ENCODE measurements around the gene GHDC. TPM values are rescaled to one million over a fixed set of nuclear protein-coding genes. Genes with fewer than 3 reads are reported as not detected.

Gene GHDC
- total RNA-seq, 1 experiment from 2014 or later: 3.7 TPM

DNA sequence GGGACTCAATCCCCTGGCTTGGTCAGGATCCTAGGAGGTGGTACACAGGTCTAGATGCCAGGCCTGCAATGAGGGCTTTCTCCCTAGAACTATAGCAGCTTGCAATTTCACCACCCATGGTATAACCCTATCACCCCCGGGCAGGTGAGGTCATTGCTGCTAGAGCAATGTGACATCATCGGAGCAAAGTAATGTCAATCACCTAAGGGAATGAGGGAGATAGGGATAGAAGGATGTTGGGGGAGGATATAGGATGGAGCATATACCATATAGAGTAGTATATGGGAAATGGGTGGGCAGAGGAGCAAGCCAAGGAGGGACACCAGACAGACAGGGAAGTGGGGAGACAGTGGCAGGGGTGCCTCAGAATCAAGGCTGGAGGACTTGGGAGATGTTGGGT lies 16.6 kb downstream of the GHDC start:
- intact Hi-C loops (cut with micrococcal nuclease; ENCODE audit: unreplicated experiment): no loop called here
- TF ChIP-seq EZH2 (IDR thresholded peaks at IDR 0.05; ENCODE audit: borderline replicate concordance, low read depth, low read length, poor library complexity, severe bottlenecking): no peak
- TF ChIP-seq, protein P1, sequence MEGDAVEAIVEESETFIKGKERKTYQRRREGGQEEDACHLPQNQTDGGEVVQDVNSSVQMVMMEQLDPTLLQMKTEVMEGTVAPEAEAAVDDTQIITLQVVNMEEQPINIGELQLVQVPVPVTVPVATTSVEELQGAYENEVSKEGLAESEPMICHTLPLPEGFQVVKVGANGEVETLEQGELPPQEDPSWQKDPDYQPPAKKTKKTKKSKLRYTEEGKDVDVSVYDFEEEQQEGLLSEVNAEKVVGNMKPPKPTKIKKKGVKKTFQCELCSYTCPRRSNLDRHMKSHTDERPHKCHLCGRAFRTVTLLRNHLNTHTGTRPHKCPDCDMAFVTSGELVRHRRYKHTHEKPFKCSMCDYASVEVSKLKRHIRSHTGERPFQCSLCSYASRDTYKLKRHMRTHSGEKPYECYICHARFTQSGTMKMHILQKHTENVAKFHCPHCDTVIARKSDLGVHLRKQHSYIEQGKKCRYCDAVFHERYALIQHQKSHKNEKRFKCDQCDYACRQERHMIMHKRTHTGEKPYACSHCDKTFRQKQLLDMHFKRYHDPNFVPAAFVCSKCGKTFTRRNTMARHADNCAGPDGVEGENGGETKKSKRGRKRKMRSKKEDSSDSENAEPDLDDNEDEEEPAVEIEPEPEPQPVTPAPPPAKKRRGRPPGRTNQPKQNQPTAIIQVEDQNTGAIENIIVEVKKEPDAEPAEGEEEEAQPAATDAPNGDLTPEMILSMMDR (conservative IDR thresholded peaks at IDR 0.05; ENCODE audit: low read depth, low read length): no peak
- Histone ChIP-seq H3K36me3 (ENCODE audit: insufficient read depth, low read length, poor library complexity, severe bottlenecking) (no peaks in the 10 kb centered on the region), H3K27me3 (replicated peaks; ENCODE audit: insufficient read depth, low read depth, low read length, poor library complexity) (no peaks in the 10 kb centered on the region), H3K27ac (ENCODE audit: low read depth, low read length, poor library complexity, severe bottlenecking) (no peak overlapping the region), H3K4me3 (ENCODE audit: low read depth, low read length, poor library complexity, severe bottlenecking) (no peak overlapping the region), H3K9me3 (ENCODE audit: low read depth, low read length, poor library complexity, severe bottlenecking) (no peaks in the 10 kb centered on the region), H3K4me1 (ENCODE audit: insufficient read depth, low read length, poor library complexity, severe bottlenecking) (no peaks in the 10 kb centered on the region)
- no peak for DNase-seq (ENCODE audit: low spot score)
- BruUV-seq (replicated peaks): no TSS peak
- ChIA-PET POLR2A (ENCODE audit: low non-redundant PET) (no interaction called here), CTCF (no interaction called here)

DNA sequence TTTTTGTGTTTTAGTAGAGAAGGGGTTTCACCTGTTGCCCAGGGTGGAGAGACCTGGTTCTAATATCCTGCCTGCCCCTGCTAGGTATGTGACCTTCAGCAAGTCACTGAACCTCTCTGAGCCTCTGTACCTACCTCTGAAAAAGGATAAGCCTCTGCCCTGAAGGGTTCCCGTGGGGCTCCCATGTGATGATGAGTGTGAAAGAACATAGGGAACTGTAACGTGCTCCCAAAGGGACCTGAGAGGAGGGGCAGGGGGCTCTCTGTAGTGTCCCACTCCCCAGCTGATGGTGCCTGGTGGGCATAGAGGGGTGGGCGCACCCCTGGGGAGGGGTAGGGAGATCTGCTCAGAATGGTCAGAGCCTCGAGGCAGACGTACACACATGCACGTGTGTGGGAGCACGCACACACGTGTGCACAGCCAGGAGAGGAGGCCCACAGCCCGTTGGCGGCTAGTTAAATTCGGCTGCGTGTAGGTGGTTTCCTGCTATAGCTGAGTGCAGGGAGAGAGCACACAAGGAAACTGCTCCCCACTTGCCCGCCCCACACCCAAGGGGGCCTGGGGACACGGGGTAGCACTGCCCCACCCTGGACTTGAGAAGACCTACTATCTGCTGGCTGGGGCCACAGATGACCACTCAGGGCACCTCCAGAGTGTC lies 20.0 kb downstream of the GHDC start:
- BruUV-seq (replicated peaks): no TSS peak
- TF ChIP-seq, protein P1 (conservative IDR thresholded peaks at IDR 0.05; ENCODE audit: low read depth, low read length): no peak
- no peak for TF ChIP-seq EZH2 (IDR thresholded peaks at IDR 0.05; ENCODE audit: borderline replicate concordance, low read depth, low read length, poor library complexity, severe bottlenecking)
- Histone ChIP-seq H3K27ac (ENCODE audit: low read depth, low read length, poor library complexity, severe bottlenecking) (no peak overlapping the region), H3K9me3 (ENCODE audit: low read depth, low read length, poor library complexity, severe bottlenecking) (no peaks in the 10 kb centered on the region), H3K27me3 (replicated peaks; ENCODE audit: insufficient read depth, low read depth, low read length, poor library complexity) (no peaks in the 10 kb centered on the region), H3K4me1 (ENCODE audit: insufficient read depth, low read length, poor library complexity, severe bottlenecking) (no peaks in the 10 kb centered on the region), H3K4me3 (ENCODE audit: low read depth, low read length, poor library complexity, severe bottlenecking) (no peak overlapping the region), H3K36me3 (ENCODE audit: insufficient read depth, low read length, poor library complexity, severe bottlenecking) (no peaks in the 10 kb centered on the region)
- intact Hi-C loops (cut with micrococcal nuclease; ENCODE audit: unreplicated experiment): no loop called here
- POLR2A ChIA-PET (ENCODE audit: low non-redundant PET): no interaction called here
- CTCF ChIA-PET: no interaction called here
- DNase-seq (ENCODE audit: low spot score): no peak

DNA sequence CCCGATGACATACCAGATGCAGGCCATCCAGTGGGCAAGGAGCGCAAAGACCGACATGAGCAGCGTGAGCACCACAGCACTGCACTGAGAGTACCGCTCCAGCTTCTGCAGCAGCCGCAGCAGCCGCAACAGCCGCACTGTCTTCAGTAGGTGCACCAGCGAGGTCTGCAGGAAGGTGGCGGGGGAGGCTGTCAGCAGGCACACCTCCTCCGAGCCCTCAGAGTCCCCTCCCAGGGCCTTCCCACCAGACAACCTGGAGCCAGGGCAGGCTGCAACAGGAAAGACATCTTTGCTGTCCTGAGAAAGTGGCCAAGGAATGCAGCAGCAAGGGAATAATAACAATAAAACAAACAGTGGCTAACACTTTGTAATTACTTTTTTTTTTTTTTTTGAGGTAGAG lies 22.5 kb downstream of the GHDC start:
- Histone ChIP-seq H3K27ac (ENCODE audit: low read depth, low read length, poor library complexity, severe bottlenecking) (no peak overlapping the region), H3K27me3 (replicated peaks; ENCODE audit: insufficient read depth, low read depth, low read length, poor library complexity) (no peaks in the 10 kb centered on the region), H3K9me3 (ENCODE audit: low read depth, low read length, poor library complexity, severe bottlenecking) (no peaks in the 10 kb centered on the region), H3K4me1 (ENCODE audit: insufficient read depth, low read length, poor library complexity, severe bottlenecking) (no peaks in the 10 kb centered on the region), H3K4me3 (ENCODE audit: low read depth, low read length, poor library complexity, severe bottlenecking) (no peak overlapping the region), H3K36me3 (ENCODE audit: insufficient read depth, low read length, poor library complexity, severe bottlenecking) (no peaks in the 10 kb centered on the region)
- DNase-seq (ENCODE audit: low spot score): no peak
- ChIA-PET CTCF (no interaction called here), POLR2A (ENCODE audit: low non-redundant PET) (no interaction called here)
- no peak for TF ChIP-seq EZH2 (IDR thresholded peaks at IDR 0.05; ENCODE audit: borderline replicate concordance, low read depth, low read length, poor library complexity, severe bottlenecking)
- TF ChIP-seq, protein P1 (conservative IDR thresholded peaks at IDR 0.05; ENCODE audit: low read depth, low read length): no peak
- intact Hi-C loops (cut with micrococcal nuclease; ENCODE audit: unreplicated experiment): no loop called here
- no TSS peak for BruUV-seq (replicated peaks)
